HG03045 (cell line): ENCODE measurements around the gene PRKAG3.
A peak's percentile ranks its signal among the peaks of the same experiment; 100 is the strongest.

ENCODE experiments used
- ATAC-seq: cut with Tn5 transposase; IDR thresholded peaks from one replicate; pipeline ENCODE4 v1.9.1; 2021; ENCODE audit warnings: mild to moderate bottlenecking, moderate library complexity; ENCODE audit not compliant: unreplicated experiment

Gene PRKAG3

GRCh38 chr2:218831378-218831990, at the start of gene PRKAG3:
Gene PRKAG3, minus strand, starts transcription at chr2:218831803.
- no peak for ATAC-seq

- ATAC-seq, result no peak
Measured at GRCh38 chr2:218880859-218881594, 49.4 kb upstream of the PRKAG3 start.

- peak; percentile 79 for ATAC-seq
Measured at GRCh38 chr2:218880102-218880858, 48.7 kb upstream of the PRKAG3 start, which contains the start of gene WNT10A. Gene WNT10A, plus strand, starts transcription at chr2:218880852. Its CDS starts 144 bp downstream, at chr2:218880996.

GRCh38 chr2:218879776-218880101, 48.1 kb upstream of the PRKAG3 start:
- peak; percentile 1 for ATAC-seq

- peak; percentile 3 for ATAC-seq
Measured at GRCh38 chr2:218878926-218879761, 47.5 kb upstream of the PRKAG3 start.

- no peak for ATAC-seq
Measured at GRCh38 chr2:218878486-218878885, 46.9 kb upstream of the PRKAG3 start.

- ATAC-seq, result no peak
Measured at GRCh38 chr2:218877891-218878290, 46.3 kb upstream of the PRKAG3 start.

- ATAC-seq, result no peak
Measured at GRCh38 chr2:218877331-218877730, 45.7 kb upstream of the PRKAG3 start.

- ATAC-seq, result no peak
Measured at GRCh38 chr2:218876562-218877219, 45.1 kb upstream of the PRKAG3 start.

- no peak for ATAC-seq
Measured at GRCh38 chr2:218875692-218876246, 44.2 kb upstream of the PRKAG3 start.

GRCh38 chr2:218873359-218874194, 42.0 kb upstream of the PRKAG3 start:
- ATAC-seq, result no peak

- ATAC-seq, result no peak
Measured at GRCh38 chr2:218872645-218873358, 41.2 kb upstream of the PRKAG3 start.

- ATAC-seq, result no peak
Measured at GRCh38 chr2:218871345-218872302, 40.0 kb upstream of the PRKAG3 start.

- ATAC-seq, result no peak
Measured at GRCh38 chr2:218870984-218871344, 39.4 kb upstream of the PRKAG3 start.

GRCh38 chr2:218869064-218869463, 37.5 kb upstream of the PRKAG3 start:
- ATAC-seq, result no peak

GRCh38 chr2:218867900-218868299, 36.3 kb upstream of the PRKAG3 start:
- no peak for ATAC-seq

- no peak for ATAC-seq
Measured at GRCh38 chr2:218865999-218866398, 34.4 kb upstream of the PRKAG3 start.

GRCh38 chr2:218865396-218865795, 33.8 kb upstream of the PRKAG3 start:
- ATAC-seq, result no peak
